ENCODE results near the gene PNPLA6. TPM values are rescaled to one million over a fixed set of nuclear protein-coding genes. Genes with fewer than 3 reads are reported as not detected.

PNPLA6 gene
- total RNA-seq, 6 experiments from 2014 or later: 38.7 to 61.8 (median 46.5) TPM

GRCh38 chr19:7542556-7543348, 7.2 kb downstream of the PNPLA6 start:
- Histone ChIP-seq H3K9me3 (no peaks in the 10 kb centered on the region), H3K4me1 (no peaks in the 10 kb centered on the region), H3K27ac (no peak overlapping the region), H3K36me3 (peaks cover 0 to 47% (median 6%) of the 10 kb centered on the region in 4 donors), H3K27me3 (no peaks in the 10 kb centered on the region), H3K4me3 (no peak overlapping the region)
- TF ChIP-seq CTCF (IDR thresholded peaks at IDR 0.05) (no peak), POLR2A (IDR thresholded peaks at IDR 0.05) (no peak)
- no CpG with 5 or more reads among the region's 24 CpGs for WGBS (ENCODE audit: insufficient coverage, low coverage, low lambda C conversion rate, missing lambda C conversion rate)
- no peak for DNase-seq
- no peak for ATAC-seq
- intact Hi-C loops (cut with DNase I): no loop called here

- Histone ChIP-seq H3K9me3 (no peaks in the 10 kb centered on the region), H3K36me3 (peaks cover 0 to 37% (median 6%) of the 10 kb centered on the region in 4 donors), H3K4me3 (no peak overlapping the region), H3K27ac (peak overlapping the region in 2 of 3 donors; percentile 33 to 54), H3K4me1 (no peaks in the 10 kb centered on the region), H3K27me3 (no peaks in the 10 kb centered on the region)
- intact Hi-C loops (cut with DNase I): no loop called here
- DNase-seq (no peak), ATAC-seq (peak; percentile 36 to 64 (median 54))
- 45% methylated on average over 2 of the region's 3 CpGs for WGBS (ENCODE audit: insufficient coverage, low coverage, low lambda C conversion rate, missing lambda C conversion rate)
- TF ChIP-seq CTCF (IDR thresholded peaks at IDR 0.05) (no peak), POLR2A (IDR thresholded peaks at IDR 0.05) (no peak)
Observed at GRCh38 chr19:7544626-7545025, 9.1 kb downstream of the PNPLA6 start.

GRCh38 chr19:7545300-7545699, 9.8 kb downstream of the PNPLA6 start:
- no peaks in the 10 kb centered on the region for H3K4me1 ChIP-seq
- H3K9me3 ChIP-seq: no peaks in the 10 kb centered on the region
- no peaks in the 10 kb centered on the region for H3K27me3 ChIP-seq
- peak overlapping the region in 1 of 3 donors; percentile 33 for H3K27ac ChIP-seq
- peaks cover 0 to 35% (median 7%) of the 10 kb centered on the region in 4 donors for H3K36me3 ChIP-seq
- intact Hi-C loops (cut with DNase I): no loop called here
- DNase-seq: no peak
- no peak overlapping the region for H3K4me3 ChIP-seq
- no peak for TF ChIP-seq CTCF (IDR thresholded peaks at IDR 0.05)
- no peak for TF ChIP-seq POLR2A (IDR thresholded peaks at IDR 0.05)
- 62% methylated on average over 6 of the region's 8 CpGs for WGBS (ENCODE audit: insufficient coverage, low coverage, low lambda C conversion rate, missing lambda C conversion rate)
- peak in 2 of 4 donors; percentile 9 to 25 for ATAC-seq

- no peak overlapping the region for H3K4me3 ChIP-seq
- H3K27me3 ChIP-seq: no peaks in the 10 kb centered on the region
- no peaks in the 10 kb centered on the region for H3K4me1 ChIP-seq
- ATAC-seq (no peak), DNase-seq (no peak)
- no peaks in the 10 kb centered on the region for H3K9me3 ChIP-seq
- 50% methylated on average over 1 of the region's 1 CpG for WGBS (ENCODE audit: insufficient coverage, low coverage, low lambda C conversion rate, missing lambda C conversion rate)
- H3K36me3 ChIP-seq: peaks cover 0 to 30% (median 11%) of the 10 kb centered on the region in 4 donors
- intact Hi-C loops (cut with DNase I): no loop called here
- H3K27ac ChIP-seq: no peak overlapping the region
- TF ChIP-seq POLR2A (IDR thresholded peaks at IDR 0.05) (no peak), CTCF (IDR thresholded peaks at IDR 0.05) (no peak)
Observed at GRCh38 chr19:7545904-7546303, 10.4 kb downstream of the PNPLA6 start.

Data from right lobe of liver (tissue), 6 donors.